GM19463 (cell line): ENCODE results near the gene GSE1.

Source experiments
- ATAC-seq: cut with Tn5 transposase; IDR thresholded peaks from one replicate; pipeline ENCODE4 v1.9.1; 2021; ENCODE audit warnings: mild to moderate bottlenecking, moderate library complexity; ENCODE audit not compliant: unreplicated experiment

GSE1 gene

DNA sequence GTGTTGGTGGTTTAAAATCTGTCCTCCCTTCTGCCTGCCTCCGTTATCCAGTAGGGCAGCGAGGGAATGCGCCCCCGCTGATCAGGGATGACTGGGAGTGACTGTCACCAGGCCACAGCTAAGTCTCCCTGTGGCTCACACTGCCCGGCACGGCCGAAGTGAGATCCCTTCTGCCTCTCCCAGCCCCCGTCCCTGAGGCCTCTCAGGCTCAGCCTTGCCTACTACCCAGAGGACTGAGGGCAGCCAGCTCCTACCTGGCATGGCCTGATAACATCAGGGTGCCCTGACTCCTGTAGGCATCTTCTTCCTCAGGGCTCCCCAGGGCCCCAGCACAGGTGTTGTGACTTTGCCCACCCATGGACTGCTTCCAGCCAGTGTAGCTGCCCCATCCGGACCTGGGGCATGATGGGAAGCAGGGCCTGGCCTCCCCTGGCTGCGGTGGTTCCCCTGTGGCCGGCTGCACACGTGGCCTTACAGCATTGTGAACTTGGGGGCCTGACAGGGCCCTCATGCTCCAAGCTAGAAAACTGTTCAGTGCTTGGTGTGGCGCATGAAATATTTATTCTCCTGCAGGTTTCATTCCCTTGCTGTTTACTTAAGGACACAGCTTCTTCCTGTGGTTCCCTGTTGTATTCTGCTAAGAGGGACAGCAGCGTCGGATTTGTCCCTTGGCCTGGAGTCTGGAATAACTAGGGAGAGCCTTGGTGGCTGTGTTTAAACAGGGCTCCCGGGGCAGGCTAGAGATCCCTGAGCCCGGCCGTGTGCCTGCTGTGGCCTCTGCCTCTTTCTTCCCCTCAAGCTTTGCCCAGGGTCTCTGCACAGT lies 45.6 kb downstream of the GSE1 start:
- no peak for ATAC-seq

DNA sequence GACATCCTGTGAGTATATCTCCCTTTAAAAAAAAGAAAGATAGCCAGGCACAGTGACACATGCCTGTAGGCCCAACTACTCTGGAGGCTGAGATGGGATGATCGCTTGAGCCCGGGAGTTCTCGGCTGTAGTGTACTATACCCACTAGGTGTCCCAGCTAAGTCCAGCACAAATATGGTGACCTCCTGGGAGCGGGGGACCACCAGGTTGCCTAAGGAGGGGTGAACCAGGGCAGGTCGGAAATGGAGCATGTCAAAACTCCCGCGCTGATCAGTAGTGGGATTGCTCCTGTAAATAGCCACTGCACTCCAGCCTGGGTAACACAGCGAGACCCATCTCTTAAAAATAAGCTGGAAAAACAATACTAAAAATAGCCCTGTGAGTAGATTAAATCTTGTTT lies 46.2 kb downstream of the GSE1 start:
- no peak for ATAC-seq

DNA sequence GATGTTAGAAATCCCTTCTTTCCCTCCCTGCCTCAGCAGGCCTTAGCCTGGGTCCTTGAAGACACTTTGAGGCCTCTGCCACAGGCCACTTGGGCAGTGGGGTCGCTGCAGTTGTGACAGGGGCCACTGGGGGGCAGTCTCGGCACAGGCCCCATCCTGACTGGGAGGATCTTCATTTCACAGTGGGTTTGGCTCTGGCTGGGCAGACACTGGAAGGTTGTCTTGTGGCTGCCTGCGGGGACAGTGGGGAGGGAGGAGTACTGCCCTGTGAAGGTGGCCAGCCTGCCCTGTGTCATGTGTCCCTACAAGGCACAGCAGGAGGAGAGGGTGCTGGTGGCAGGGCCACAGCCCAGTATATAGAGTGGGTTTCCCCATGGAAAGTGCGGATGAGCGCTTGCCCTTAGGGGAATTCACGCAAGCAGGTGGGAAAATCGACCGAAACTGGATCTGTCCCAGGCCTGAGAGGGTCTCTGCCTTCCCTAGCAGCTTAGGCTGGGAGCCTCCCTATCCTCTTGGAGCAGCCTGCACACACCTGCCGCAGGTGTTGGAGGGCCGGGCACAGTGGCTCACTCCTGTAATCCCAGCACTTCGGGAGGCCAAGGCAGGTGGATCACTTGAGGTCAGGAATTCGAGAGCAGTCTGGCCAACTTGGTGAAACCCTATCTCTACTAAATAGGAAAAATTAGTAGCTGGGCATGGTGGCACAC lies 46.8 kb downstream of the GSE1 start:
- no peak for ATAC-seq

DNA sequence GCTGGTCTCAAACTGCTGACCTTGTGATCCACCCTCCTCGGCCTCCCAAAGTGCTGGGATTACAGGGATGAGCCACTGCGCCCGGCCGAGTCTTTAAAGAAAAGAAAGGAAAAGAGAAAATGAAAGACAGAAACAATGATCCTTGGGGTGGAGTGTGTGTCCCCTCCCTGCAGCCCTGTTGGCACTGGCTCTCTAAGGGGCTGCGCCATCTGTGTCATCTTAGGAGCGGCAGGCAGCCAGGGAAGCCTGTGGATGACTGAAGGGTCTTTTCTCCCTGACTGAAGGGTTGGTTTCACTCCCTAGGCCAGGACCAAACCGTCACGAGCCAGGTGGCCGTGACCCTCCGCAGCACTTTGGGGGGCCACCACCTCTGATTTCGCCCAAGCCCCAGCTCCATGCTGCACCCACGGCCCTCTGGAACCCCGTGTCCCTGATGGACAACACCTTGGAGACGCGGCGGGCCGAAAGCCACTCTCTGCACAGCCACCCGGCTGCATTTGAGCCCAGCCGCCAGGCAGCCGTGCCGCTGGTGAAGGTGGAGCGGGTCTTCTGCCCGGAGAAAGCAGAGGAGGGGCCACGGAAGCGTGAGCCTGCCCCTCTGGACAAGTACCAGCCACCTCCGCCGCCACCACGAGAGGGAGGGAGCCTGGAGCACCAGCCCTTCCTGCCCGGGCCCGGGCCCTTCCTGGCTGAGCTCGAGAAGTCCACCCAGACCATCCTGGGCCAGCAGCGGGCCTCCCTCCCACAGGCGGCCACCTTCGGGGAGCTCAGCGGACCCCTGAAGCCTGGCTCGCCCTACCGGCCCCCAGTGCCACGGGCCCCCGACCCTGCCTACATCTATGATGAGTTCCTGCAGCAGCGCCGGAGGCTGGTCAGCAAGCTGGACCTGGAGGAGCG lies 48.0 kb downstream of the GSE1 start:
- no peak for ATAC-seq

DNA sequence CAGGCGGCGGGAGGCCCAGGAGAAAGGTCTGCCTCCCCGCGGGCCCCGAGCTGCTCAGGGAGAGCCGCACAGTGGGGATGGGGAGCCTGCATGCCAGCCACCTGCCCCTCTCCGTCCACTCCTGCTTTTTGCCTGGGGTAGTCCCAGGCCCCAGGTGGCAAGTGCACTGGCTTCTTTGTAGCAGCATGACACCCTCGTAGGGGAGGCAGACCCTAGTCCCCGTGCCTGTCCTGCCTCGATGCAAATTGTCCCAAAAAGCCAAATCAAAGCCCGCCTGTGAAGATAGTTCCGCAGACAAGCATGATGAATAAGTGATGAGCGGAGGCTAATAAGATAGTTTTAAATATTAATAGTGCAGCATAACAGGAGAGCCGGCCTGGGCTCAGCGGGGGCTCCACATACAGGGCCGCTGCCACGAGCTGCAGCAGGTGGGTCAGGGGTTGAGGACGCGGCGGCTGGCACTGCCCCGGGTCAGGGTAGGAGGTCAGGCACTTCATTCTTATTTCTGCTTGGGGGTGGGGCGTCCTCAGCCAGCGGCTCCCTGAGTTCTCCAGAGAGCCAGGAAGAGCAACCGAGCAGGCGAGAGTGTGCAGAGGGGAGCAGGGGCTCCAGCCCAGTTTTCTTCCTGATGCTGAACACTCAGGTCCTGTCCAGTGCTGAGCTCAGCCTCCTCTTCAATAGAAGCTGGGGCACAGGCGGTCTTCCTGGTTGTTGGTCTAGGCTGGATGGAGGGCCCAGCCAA lies 48.8 kb downstream of the GSE1 start:
- ATAC-seq: no peak

DNA sequence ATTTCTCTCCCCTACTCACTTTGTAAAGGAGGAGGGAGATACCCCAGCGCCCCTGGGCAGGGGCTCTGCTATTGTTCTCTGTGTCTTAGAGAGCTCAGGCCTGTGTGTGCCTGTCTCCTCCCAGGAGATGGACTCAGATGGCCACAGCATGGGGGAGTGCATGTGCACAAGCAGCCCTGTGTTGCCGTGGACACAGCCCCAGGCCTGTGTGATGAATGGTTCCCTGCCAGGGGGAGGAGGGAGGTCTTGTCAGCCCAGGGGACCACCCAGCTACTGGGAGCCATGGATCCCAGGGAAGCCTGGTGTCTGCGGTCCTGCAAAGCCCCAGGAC lies 49.3 kb downstream of the GSE1 start:
- no peak for ATAC-seq

DNA sequence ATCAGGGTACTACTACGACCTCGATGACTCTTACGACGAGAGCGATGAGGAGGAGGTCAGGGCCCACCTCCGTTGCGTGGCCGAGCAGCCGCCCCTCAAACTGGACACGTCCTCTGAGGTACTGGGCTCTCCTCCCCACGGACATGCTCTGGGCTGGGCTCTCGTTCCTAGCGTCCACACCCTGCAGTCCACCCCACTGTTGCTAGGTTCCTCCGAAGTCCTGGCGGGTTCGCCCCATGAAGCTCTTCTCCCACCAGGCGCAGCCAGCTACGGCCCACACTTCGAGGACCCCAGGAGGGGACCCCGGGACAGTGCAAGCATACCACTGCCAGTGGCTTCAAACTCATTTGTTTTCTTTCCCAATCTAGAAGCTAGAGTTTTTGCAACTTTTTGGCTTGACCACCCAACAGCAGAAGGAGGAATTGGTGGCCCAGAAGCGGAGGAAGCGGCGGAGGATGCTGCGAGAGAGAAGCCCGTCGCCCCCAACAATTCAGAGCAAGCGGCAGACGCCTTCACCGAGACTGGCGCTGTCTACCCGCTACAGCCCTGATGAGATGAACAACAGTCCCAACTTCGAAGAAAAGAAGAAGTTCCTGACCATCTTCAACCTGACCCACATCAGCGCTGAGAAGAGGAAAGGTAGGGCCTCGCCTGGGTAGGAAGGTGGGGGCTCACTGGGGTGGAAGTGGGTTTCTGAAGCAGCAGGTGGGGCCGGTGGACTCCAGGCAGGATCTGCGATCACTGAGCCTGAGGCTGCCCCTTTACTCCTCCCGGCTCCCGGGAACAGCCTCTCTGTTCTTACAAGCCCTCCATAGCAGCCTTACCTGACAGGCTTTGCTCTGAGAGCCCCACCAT lies 50.1 kb downstream of the GSE1 start:
- no peak for ATAC-seq

DNA sequence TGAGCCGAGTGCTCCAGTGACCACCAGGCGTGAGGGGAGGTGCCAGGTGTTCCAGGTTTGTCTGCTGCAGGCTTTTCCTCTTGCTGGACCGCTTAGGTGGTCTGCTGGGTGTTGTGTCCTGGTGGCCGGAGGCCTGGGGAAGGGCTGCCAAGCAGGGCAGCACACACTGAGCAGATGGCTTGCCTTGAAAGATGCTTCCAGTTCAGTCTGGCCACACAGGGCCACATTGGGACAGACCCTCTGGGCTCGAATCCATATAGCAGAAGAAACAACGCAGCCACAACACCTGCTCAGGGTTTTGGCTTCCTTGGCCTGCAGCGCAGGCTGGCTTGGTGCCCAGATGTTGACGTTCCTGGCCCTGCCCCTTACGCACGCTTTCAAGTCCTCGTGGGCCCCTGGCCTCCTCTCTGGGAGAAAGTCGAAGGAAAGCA lies 50.8 kb downstream of the GSE1 start:
- no peak for ATAC-seq

DNA sequence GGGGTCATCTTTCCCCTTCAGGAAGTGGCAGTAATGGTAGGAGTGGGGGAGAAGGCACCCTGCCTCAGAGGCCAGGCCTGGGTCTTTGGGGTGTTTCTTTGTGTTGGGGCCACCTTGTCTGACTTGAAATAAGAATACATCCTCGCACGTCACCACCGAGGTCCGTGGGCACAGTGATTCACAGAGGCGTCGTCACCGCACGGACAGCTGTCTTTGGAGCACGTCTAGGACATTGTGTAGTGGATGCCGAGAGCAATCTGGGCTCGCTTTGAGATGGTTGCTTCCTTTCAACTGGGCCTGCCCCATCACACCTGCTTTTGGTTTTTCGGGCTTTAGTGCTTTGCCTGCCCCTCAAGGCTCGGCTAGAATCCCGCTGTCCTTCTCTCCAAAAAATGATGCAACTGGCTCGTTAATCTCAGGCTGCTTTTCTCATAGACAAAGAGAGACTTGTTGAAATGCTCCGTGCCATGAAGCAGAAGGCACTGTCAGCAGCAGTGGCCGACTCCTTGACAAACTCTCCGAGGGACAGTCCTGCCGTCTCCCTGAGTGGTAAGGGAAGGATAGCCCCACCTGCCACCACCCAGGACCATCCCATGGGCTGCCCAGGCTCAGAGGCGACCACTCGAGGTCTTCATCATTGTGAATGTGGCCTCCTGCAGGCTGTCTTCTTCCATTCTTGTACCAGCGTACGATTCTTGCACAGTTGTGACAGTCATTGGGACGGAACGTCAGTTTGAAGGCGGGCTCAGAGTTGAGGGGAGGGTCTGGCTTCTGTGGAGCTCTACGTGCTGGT lies 51.7 kb downstream of the GSE1 start:
- no peak for ATAC-seq

DNA sequence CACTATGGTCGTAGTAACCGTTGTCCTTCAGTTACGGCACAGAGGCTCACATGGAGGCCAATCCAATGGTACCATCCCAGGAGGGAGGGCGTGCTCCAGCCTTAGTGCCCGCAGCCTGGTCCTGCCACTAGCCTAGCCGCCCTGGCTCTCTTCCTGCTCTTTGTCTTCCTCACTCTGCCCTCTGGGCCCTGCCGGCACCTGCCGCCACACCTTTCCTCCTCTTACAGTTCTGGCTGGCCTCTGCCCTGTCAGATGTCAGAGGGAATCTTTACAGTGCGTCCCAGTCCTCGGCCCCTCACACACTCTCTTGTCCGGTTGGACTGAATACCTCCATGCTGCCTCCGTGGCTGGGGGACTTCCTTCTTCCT lies 52.2 kb downstream of the GSE1 start:
- no peak for ATAC-seq

DNA sequence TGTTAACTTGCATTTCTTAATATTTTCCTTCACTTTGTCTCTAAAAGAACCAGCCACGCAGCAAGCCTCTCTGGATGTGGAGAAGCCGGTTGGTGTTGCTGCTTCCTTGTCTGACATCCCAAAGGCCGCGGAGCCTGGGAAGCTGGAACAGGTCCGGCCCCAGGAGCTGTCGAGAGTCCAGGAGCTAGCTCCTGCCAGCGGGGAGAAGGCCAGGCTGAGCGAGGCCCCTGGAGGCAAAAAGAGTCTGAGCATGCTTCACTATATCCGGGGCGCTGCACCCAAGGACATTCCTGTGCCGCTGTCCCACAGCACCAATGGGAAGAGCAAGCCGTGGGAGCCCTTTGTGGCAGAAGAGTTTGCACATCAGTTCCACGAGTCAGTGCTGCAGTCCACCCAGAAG lies 52.8 kb downstream of the GSE1 start:
- ATAC-seq: no peak

DNA sequence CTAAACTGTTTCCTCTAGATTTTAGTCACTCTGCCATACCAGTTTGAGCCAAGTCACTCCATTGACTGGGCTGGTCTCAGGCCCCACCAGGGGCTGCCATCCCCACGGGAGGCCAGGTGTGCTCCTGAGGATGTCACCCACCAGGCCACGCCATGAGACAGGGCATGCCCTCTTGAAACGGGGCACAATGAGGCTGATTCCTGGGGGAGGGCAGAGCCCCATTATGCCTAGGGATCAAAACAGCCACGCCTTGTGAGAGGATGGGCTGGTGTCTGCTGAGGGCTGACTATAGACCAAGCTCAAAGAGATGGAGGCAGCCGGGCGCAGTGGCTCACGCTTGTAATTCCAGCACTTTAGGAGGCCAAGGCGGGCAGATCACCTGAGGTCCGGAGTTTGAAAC lies 54.1 kb downstream of the GSE1 start:
- no peak for ATAC-seq

DNA sequence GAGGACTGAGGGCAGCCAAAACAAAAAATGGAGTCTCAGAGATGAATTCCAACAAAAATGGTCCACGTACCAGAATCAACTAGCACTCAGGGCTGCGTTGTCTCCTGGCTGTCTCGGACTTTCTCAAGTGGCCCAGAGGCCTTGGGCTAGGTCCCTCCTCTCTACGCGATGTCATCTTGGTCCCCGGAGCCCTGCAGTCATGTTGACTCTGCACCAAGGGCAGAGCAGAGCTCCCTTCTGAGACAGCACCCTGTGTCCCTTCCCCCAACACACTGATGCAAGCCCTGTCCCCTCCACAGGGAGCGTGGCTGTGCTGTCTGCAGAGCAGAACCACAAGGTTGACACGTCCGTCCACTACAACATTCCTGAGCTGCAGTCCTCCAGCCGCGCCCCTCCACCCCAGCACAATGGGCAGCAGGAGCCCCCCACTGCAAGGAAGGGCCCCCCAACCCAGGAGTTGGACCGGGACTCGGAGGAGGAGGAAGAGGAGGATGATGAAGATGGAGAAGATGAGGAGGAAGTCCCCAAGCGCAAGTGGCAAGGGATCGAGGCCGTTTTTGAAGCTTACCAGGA lies 54.8 kb downstream of the GSE1 start:
- no peak for ATAC-seq

DNA sequence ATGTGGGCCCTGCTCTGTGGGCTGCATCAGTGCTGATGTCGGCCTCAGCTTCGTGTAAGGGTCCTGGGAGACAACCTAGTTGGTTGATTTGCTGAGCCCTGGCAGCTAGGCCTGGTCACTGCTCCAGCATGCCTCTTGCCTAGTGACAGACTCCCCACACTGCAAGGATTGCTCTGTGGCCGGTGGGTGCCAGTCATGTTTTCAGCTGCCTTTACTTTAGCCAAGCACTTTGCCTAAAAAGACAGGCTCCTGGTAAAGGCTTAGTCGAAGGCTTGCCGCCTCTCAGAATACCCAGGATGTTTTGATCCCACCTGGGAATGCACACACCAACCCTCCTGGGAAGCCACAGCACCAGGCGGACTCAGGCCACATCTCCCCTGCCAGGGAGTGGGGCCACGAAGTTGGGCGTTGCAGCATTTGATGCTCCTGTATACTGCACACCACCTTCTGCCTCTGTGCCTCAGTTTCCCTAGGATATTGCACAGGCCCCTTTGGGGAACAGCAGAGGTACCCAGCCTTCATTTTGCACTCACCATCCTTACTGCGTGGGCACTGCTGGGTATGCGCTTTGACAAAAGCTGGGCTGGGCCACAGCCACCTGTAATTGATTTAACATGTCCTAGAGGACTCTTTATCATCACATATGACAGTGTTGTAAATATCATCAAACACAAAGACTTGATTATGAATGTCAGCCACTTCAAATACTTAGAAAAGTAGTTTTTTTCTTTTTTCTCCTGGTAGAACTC lies 55.7 kb downstream of the GSE1 start:
- no peak for ATAC-seq

DNA sequence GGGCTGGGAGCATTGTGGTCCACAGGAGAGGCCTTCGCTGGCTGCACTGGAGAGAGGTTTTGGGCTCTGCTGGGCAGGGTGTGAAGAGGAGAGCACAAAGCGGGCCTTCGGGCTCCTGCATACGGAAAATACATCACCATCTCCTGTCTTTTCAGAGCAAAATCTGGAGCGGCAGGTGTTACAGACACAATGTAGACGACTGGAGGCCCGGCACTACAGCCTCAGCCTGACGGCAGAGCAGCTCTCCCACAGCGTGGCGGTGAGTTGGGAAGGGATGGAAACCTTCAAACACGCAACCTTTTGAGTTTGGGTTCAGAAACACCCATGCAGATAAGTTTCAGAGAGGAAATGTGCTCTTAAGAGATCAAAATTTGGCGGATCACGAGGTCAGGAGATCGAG lies 57.7 kb downstream of the GSE1 start:
- no peak for ATAC-seq

DNA sequence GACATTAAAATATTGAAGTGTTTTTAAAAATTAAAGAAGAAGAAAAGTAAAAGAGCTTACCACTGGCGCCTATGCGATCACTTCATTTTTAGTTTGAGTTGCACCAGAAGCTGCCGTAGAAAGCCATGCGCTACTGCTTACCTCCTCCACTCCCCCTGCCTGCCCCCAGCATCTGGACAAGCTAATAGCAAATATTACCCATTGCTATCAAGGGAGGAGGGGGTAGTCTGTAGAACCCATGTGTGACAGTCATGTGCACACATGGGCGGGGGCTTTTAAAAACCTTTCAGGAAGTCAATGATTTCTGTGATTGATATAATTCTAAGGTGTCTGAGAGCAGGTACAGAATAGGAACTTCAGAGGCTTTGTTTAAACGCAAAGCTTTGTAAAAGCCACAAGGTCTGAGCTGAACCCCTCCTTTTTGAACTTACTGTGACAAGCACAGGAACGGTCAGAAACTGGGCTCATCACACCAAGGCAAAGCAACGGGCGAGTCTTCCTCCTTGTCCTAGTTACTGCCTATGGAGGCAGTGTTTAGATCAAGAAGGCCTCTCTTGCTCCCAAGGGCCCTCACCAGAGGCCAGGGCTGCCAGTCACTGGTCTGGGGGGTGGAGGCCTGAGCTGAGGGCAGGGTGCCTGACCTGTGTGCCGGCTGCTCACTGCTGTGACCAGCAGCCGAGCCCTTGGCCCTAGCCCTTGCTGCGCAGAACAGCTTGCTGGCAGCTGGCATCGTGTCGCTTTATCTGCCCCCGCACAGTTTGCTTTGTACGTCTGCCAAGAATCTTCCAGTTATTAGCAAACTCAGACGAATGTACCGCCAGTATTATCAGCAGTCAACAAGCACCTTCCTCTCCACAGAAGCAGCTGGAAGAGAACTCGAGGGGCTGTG lies 60.7 kb downstream of the GSE1 start:
- no peak for ATAC-seq

DNA sequence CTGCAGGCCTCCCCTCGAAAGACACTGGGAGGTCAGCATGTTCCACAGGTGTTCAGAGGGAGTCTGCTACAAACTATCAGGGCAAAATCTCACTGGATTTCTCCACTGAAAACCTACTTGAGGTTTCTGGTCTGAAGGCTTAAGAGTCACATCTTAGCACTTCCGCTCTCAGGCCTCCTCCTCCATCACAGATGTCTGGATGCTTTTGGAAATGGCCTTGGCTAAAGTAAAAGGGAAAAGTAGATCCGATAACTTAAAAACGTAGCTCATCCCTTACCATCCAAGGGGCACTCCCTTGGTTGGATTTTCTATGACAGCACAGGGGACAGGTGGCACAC lies 61.3 kb downstream of the GSE1 start:
- ATAC-seq: no peak
